K562 (cell line): ENCODE measurements around the gene MYMX. TPM values are rescaled to one million over a fixed set of nuclear protein-coding genes. Genes with fewer than 3 reads are reported as not detected.

ENCODE experiments used
- ATAC-seq: fragments of 200-7000 bp; cut with Tn5 transposase; 3 replicates; pipeline ENCODE4 v1.9.1; 2020; ENCODE audit warnings: moderate library complexity
- BruUV-seq: library from RNA; stranded (reverse); fragments of 400-500 nt; replicated peaks from 2 replicates; lab custom pipeline; 2021; lab: Mats Ljungman, UMichigan
- CTCF ChIA-PET: fragments of 300-600 bp; formaldehyde crosslinking; extraction: SDS; loops from one replicate; lab custom pipeline; 2021; ENCODE audit warnings: low intra/inter-chr PET ratio; lab: Yijun Ruan, JAX
- POLR2A ChIA-PET: fragments of 300-600, 350-650 bp; sonication (Branson Sonifier 250); formaldehyde crosslinking; extraction: SDS; loops from one replicate; lab custom pipeline; 2021; ENCODE audit warnings: antibody characterized with exemption, inconsistent platforms; lab: Yijun Ruan, JAX
- DNase-seq, 4 experiments: peaks; one replicate each; pipeline versions ENCODE4 v3.0.0 to v3.0.0-alpha.2; 2011 to 2018; ENCODE audit warnings: low spot score in 3 of 4, mixed read lengths in 3 of 4; ENCODE audit errors: extremely low read depth in 1 of 4
- FAIRE-seq: peaks from 2 replicates; lab custom pipeline; 2011; peaks lifted over from hg19 to GRCh38; lab: Jason Lieb, UNC
- H2AFZ ChIP-seq: 2 replicates; pipeline ENCODE4 v1.6.0; 2011; ENCODE audit warnings: low read depth, low read length, control low read depth, inconsistent platforms
- H3K27ac ChIP-seq: fragments of 200-600 bp; 3 replicates; pipeline ENCODE4 v1.8.0; 2011; ENCODE audit warnings: low read depth, mild to moderate bottlenecking, control low read depth, inconsistent platforms, low read length, moderate library complexity, mixed read lengths; ENCODE audit errors: extremely low read depth
- H3K27me3 ChIP-seq, 2 experiments: fragments of 300-600 bp in 1 of 2; 2 replicates in 1 of 2; 3 replicates in 1 of 2; pipeline versions ENCODE4 v1.6.0 to v1.8.0; 2011; ENCODE audit warnings: inconsistent platforms in 2 of 2, low read length in 2 of 2, mild to moderate bottlenecking in 1 of 2, mixed read lengths in 1 of 2, moderate library complexity in 1 of 2; ENCODE audit not compliant: control insufficient read depth in 2 of 2, insufficient read depth in 2 of 2
- H3K36me3 ChIP-seq: fragments of 300-600 bp; 3 replicates; pipeline ENCODE4 v1.8.0; 2011; ENCODE audit warnings: mild to moderate bottlenecking, low read length, inconsistent platforms; ENCODE audit not compliant: control insufficient read depth, insufficient read depth
- H3K4me1 ChIP-seq, 2 experiments: fragments of 200-600 bp in 1 of 2; replicated peaks in 1 of 2; 2 replicates in 1 of 2; 3 replicates in 1 of 2; pipeline versions ENCODE4 v1.5.1 to v1.8.0; 2011; ENCODE audit warnings: inconsistent platforms in 2 of 2, low read length in 2 of 2, mild to moderate bottlenecking in 1 of 2, mixed read lengths in 1 of 2, moderate library complexity in 1 of 2; ENCODE audit not compliant: control insufficient read depth in 2 of 2, insufficient read depth in 2 of 2
- H3K4me2 ChIP-seq: 2 replicates; pipeline ENCODE4 v1.6.1; 2011; ENCODE audit warnings: low read length, control low read depth, inconsistent platforms, mixed read lengths; ENCODE audit not compliant: insufficient read depth
- H3K4me3 ChIP-seq: fragments of 200-600 bp; sonication (generic), shearing (Covaris generic); 2 replicates; pipeline ENCODE4 v1.5.1; 2016; ENCODE audit warnings: control low read depth, inconsistent platforms
- H3K79me2 ChIP-seq: fragments of 200-600 bp; 3 replicates; pipeline ENCODE4 v1.8.0; 2011; ENCODE audit warnings: low read length, inconsistent platforms; ENCODE audit not compliant: control insufficient read depth, insufficient read depth
- H3K9ac ChIP-seq, 2 experiments: 2 replicates each; pipeline versions ENCODE4 v1.6.0 to v1.6.1; 2011; ENCODE audit warnings: low read depth in 2 of 2, low read length in 2 of 2, control low read depth in 1 of 2, inconsistent platforms in 1 of 2, mild to moderate bottlenecking in 1 of 2, mixed read lengths in 1 of 2; ENCODE audit not compliant: insufficient read depth in 1 of 2
- H3K9me1 ChIP-seq: one replicate; pipeline ENCODE4 v1.6.0; 2011; ENCODE audit warnings: inconsistent platforms, mild to moderate bottlenecking, low read length, moderate library complexity; ENCODE audit not compliant: control insufficient read depth, insufficient read depth
- H3K9me3 ChIP-seq: replicated peaks from 2 replicates; pipeline ENCODE4 v1.5.1; 2011; ENCODE audit warnings: low read depth, low read length, inconsistent platforms; ENCODE audit not compliant: control insufficient read depth, insufficient read depth
- H4K20me1 ChIP-seq: replicated peaks from 2 replicates; pipeline ENCODE4 v1.6.1; 2011; ENCODE audit warnings: low read length, inconsistent platforms, mixed read lengths; ENCODE audit not compliant: control insufficient read depth, insufficient read depth
- BRD4 ChIP-seq: fragments of 200-600 bp; sonication (generic); IDR thresholded peaks from 2 replicates; pipeline ENCODE4 v1.6.1; 2017; ENCODE audit warnings: inconsistent platforms
- CHD1 ChIP-seq: fragments of 200-600 bp; sonication (generic); IDR thresholded peaks from one replicate; pipeline ENCODE4 v1.6.1; 2012; ENCODE audit warnings: mild to moderate bottlenecking, moderate library complexity, low read length, inconsistent platforms
- DIDO1 ChIP-seq: fragments of 450-650 bp; IDR thresholded peaks from 2 replicates; pipeline ENCODE4 v1.6.1; 2016; ENCODE audit warnings: low read depth, missing biosample characterization, missing genetic modification characterization
- FIP1L1 ChIP-seq: fragments of 200-400 bp; formaldehyde crosslinking; IDR thresholded peaks from 2 replicates; pipeline ENCODE4 v1.6.1; 2018; ENCODE audit warnings: mild to moderate bottlenecking, low read depth, low read length; ENCODE audit not compliant: poor library complexity, severe bottlenecking
- GATA2 ChIP-seq: sonication (generic); formaldehyde crosslinking; IDR thresholded peaks from 2 replicates; pipeline ENCODE4 v1.4.0; 2020; ENCODE audit warnings: mild to moderate bottlenecking, missing genetic modification reagents
- HLTF ChIP-seq: fragments of 450-650 bp; IDR thresholded peaks from 2 replicates; pipeline ENCODE4 v1.6.1; 2016
- HNRNPL ChIP-seq: fragments of 200-400 bp; formaldehyde crosslinking; IDR thresholded peaks from 2 replicates; pipeline ENCODE4 v1.6.1; 2017; ENCODE audit warnings: low read depth, mild to moderate bottlenecking, low read length
- NFE2 ChIP-seq: IDR thresholded peaks from 2 replicates; pipeline ENCODE4 v1.6.1; 2014; ENCODE audit warnings: antibody characterized with exemption, low read depth
- SMARCC2 ChIP-seq: fragments of 450-650 bp; IDR thresholded peaks from 2 replicates; pipeline ENCODE4 v1.6.1; 2017; ENCODE audit warnings: antibody characterized with exemption, moderate library complexity, mild to moderate bottlenecking, low read depth
- TCFL5 ChIP-seq: fragments of 250-450 bp; sonication (Bioruptor Pico); conservative IDR thresholded peaks from 2 replicates; pipeline ENCODE4 v1.6.1; 2021; ENCODE audit warnings: mild to moderate bottlenecking, moderate library complexity, matching md5 sums
- ZFP1 ChIP-seq: fragments of 450-650 bp; formaldehyde crosslinking; IDR thresholded peaks from 2 replicates; pipeline ENCODE4 v1.4.0; 2020; ENCODE audit warnings: mild to moderate bottlenecking, mixed read lengths
- WGBS: fragments of 100-300 bp; shearing (Covaris generic); methylation state at CpG from one replicate; pipeline ENCODE4 v1.1.6; 2016; ENCODE audit warnings: low coverage, mixed read lengths; ENCODE audit not compliant: insufficient coverage; ENCODE audit errors: missing lambda C conversion rate; 5-methylcytosine and 5-hydroxymethylcytosine counted together
- in situ Hi-C: fragments of 300-500 bp; cut with MboI; formaldehyde crosslinking; loops from 4 replicates; pipeline ENCODE4 v1.15.0; 2018; ENCODE audit warnings: inconsistent platforms, mixed read lengths
- intact Hi-C: fragments of 100-400 bp; cut with micrococcal nuclease; formaldehyde crosslinking; loops from 2 replicates; pipeline ENCODE4 v1.14.2; 2022
- polyA plus RNA-seq, 8 experiments: library from polyadenylated mRNA; depleted of rRNA in 4 of 8; stranded (reverse) in 5 of 8; unstranded in 3 of 8; fragments of >200 nt; fragmentation: Nextera tagmentation in 2 of 8; fragmentation: Illumina TruSeq in 1 of 8; extraction: Ambion mirVana in 2 of 8; extraction: Trizol in 1 of 8; gene quantifications; 2 replicates each; pipeline versions ENCODE4 v1.2.1 to v1.2.3, GENCODE V29; 2011 to 2014; ENCODE audit warnings: inconsistent platforms in 1 of 8, missing spikeins in 1 of 8
- total RNA-seq, 7 experiments: library from RNA; depleted of rRNA in 6 of 7; stranded (reverse); fragments of >200 nt in 6 of 7; fragmentation: Illumina TruSeq in 2 of 7; extraction: Trizol in 2 of 7; gene quantifications; 2 replicates each; pipeline versions ENCODE4 v1.2.1 to v1.2.3, GENCODE V29; 2011 to 2021; ENCODE audit warnings: low replicate concordance in 1 of 7
- TF ChIP-seq, protein P1 (sequence below), 3 experiments: IDR thresholded peaks in 2 of 3; conservative IDR thresholded peaks in 1 of 3; 2 replicates each; pipeline ENCODE4 v1.5.1; 2011 to 2012; ENCODE audit warnings: low read length in 3 of 3, mild to moderate bottlenecking in 3 of 3, control low read depth in 2 of 3, improper control_type of control experiment in 1 of 3, inconsistent platforms in 1 of 3, low read depth in 1 of 3, mixed read lengths in 1 of 3, moderate library complexity in 1 of 3; ENCODE audit not compliant: insufficient read depth in 2 of 3
- TF ChIP-seq, protein P2 (sequence below), 2 experiments: IDR thresholded peaks; 2 replicates each; pipeline ENCODE4 v1.6.1; 2011; ENCODE audit warnings: borderline replicate concordance in 1 of 2, control low read depth in 1 of 2, low read depth in 1 of 2, low read length in 1 of 2, mild to moderate bottlenecking in 1 of 2, mixed read lengths in 1 of 2, moderate library complexity in 1 of 2; ENCODE audit not compliant: insufficient read depth in 1 of 2, insufficient read length in 1 of 2, poor library complexity in 1 of 2, severe bottlenecking in 1 of 2; ENCODE audit errors: extremely low read depth in 1 of 2
- TF ChIP-seq, protein P3 (sequence below): fragments of 450-650 bp; IDR thresholded peaks from 2 replicates; pipeline ENCODE4 v1.6.1; 2016; ENCODE audit warnings: low read depth, mild to moderate bottlenecking, moderate library complexity
- TF ChIP-seq, protein P4 (sequence below): fragments of 450-650 bp; IDR thresholded peaks from 2 replicates; pipeline ENCODE4 v1.6.1; 2017; ENCODE audit warnings: antibody characterized with exemption, mild to moderate bottlenecking

MYMX gene
- total and polyA plus RNA-seq, 9 of the 15 experiments (the other 6 are each of a cell fraction or from before 2014, with no cell fraction given) = 0.12 TPM; not detected in 8

DNA sequence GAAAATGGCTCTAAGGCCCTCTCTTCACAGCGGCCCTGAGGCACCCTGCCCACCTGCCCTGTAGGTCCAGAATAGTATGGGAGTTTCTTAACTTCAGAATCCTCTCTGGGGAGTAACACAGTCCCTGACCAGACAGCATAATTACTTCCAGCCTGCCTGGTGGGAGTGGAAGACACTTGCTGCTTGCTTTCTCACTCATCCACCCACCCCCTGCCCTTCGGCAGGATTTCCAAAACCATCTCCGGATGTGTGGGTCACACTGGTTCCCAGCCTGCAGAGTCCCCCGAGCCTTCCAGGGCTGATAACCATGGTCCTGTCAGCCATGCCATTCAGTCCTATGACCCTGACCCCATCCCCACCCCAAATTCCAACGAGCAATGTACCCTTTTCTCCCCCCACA, 12.1 kb downstream of the MYMX start:
- no peak overlapping the region for H3K4me2 ChIP-seq
- no peak overlapping the region; a peak in 1 of 4 replicates for H3K9ac ChIP-seq
- H4K20me1 ChIP-seq = peaks cover 3% of the 10 kb centered on the region; the same call in 1 of the 2 replicates
- 75% methylated on average over 5 of the region's 5 CpGs for WGBS
- ChIA-PET CTCF (no interaction called here), POLR2A (interaction anchor here (6.5 kb wide), 1 partner anchor 18 kb away, joined by 104 read pairs; the partner anchor contains the start of gene HSP90AB1)
- H2AFZ ChIP-seq = no peak overlapping the region
- peaks cover 6% of the 10 kb centered on the region for H3K9me1 ChIP-seq
- intact Hi-C loops = loop anchor here (10.0 kb wide), 1 partner anchor 594 kb away; the partner anchor contains the start of gene MAD2L1BP
- no peak overlapping the region for H3K4me3 ChIP-seq
- peaks cover 69% of the 10 kb centered on the region for H3K36me3 ChIP-seq
- BruUV-seq = no TSS peak
- in situ Hi-C loops = no loop called here
- no peaks in the 10 kb centered on the region for H3K9me3 ChIP-seq
- no peak overlapping the region for H3K27ac ChIP-seq
- peaks cover 49% of the 10 kb centered on the region for H3K79me2 ChIP-seq
- ATAC-seq = no peak
- no peak for DNase-seq
- peaks cover 40 to 64% of the 10 kb centered on the region in 2 experiments for H3K4me1 ChIP-seq
- H3K27me3 ChIP-seq = no peaks in the 10 kb centered on the region
- no peak for FAIRE-seq
- TF ChIP-seq FIP1L1 (no peak), HLTF (no peak), GATA2 (no peak), DIDO1 (no peak), BRD4 (no peak), TCFL5 (no peak), ZFP1 (CRISPR knock-in tag) (no peak), HNRNPL (no peak), CHD1 (no peak), NFE2 (no peak), SMARCC2 (no peak)
- TF ChIP-seq, protein P1, sequence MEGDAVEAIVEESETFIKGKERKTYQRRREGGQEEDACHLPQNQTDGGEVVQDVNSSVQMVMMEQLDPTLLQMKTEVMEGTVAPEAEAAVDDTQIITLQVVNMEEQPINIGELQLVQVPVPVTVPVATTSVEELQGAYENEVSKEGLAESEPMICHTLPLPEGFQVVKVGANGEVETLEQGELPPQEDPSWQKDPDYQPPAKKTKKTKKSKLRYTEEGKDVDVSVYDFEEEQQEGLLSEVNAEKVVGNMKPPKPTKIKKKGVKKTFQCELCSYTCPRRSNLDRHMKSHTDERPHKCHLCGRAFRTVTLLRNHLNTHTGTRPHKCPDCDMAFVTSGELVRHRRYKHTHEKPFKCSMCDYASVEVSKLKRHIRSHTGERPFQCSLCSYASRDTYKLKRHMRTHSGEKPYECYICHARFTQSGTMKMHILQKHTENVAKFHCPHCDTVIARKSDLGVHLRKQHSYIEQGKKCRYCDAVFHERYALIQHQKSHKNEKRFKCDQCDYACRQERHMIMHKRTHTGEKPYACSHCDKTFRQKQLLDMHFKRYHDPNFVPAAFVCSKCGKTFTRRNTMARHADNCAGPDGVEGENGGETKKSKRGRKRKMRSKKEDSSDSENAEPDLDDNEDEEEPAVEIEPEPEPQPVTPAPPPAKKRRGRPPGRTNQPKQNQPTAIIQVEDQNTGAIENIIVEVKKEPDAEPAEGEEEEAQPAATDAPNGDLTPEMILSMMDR (IDR thresholded peaks at IDR 0.05 in 2 of 3, conservative IDR thresholded peaks at IDR 0.05 in 1 of 3; ENCODE audit: insufficient read depth in 2 of 3, low read depth in 1 of 3, low read length in 3 of 3) = no peak
- TF ChIP-seq, protein P2, sequence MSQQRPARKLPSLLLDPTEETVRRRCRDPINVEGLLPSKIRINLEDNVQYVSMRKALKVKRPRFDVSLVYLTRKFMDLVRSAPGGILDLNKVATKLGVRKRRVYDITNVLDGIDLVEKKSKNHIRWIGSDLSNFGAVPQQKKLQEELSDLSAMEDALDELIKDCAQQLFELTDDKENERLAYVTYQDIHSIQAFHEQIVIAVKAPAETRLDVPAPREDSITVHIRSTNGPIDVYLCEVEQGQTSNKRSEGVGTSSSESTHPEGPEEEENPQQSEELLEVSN (IDR thresholded peaks at IDR 0.05; ENCODE audit: borderline replicate concordance in 1 of 2, extremely low read depth in 1 of 2, insufficient read depth in 1 of 2, insufficient read length in 1 of 2, low read depth in 1 of 2, low read length in 1 of 2, poor library complexity in 1 of 2, severe bottlenecking in 1 of 2) = no peak
- TF ChIP-seq, protein P3, sequence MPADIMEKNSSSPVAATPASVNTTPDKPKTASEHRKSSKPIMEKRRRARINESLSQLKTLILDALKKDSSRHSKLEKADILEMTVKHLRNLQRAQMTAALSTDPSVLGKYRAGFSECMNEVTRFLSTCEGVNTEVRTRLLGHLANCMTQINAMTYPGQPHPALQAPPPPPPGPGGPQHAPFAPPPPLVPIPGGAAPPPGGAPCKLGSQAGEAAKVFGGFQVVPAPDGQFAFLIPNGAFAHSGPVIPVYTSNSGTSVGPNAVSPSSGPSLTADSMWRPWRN = no peak
- TF ChIP-seq, protein P4, sequence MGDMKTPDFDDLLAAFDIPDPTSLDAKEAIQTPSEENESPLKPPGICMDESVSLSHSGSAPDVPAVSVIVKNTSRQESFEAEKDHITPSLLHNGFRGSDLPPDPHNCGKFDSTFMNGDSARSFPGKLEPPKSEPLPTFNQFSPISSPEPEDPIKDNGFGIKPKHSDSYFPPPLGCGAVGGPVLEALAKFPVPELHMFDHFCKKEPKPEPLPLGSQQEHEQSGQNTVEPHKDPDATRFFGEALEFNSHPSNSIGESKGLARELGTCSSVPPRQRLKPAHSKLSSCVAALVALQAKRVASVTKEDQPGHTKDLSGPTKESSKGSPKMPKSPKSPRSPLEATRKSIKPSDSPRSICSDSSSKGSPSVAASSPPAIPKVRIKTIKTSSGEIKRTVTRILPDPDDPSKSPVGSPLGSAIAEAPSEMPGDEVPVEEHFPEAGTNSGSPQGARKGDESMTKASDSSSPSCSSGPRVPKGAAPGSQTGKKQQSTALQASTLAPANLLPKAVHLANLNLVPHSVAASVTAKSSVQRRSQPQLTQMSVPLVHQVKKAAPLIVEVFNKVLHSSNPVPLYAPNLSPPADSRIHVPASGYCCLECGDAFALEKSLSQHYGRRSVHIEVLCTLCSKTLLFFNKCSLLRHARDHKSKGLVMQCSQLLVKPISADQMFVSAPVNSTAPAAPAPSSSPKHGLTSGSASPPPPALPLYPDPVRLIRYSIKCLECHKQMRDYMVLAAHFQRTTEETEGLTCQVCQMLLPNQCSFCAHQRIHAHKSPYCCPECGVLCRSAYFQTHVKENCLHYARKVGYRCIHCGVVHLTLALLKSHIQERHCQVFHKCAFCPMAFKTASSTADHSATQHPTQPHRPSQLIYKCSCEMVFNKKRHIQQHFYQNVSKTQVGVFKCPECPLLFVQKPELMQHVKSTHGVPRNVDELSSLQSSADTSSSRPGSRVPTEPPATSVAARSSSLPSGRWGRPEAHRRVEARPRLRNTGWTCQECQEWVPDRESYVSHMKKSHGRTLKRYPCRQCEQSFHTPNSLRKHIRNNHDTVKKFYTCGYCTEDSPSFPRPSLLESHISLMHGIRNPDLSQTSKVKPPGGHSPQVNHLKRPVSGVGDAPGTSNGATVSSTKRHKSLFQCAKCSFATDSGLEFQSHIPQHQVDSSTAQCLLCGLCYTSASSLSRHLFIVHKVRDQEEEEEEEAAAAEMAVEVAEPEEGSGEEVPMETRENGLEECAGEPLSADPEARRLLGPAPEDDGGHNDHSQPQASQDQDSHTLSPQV = no peak
